Neural progenitor cell (in vitro differentiated cells): ENCODE results near the gene TPTE2. TPM values are rescaled to one million over a fixed set of nuclear protein-coding genes. Genes with fewer than 3 reads are reported as not detected.

Source experiments
- DNase-seq: peaks from one replicate; pipeline ENCODE4 v3.0.0-alpha.2; 2016; ENCODE audit warnings: low spot score
- H2AFZ ChIP-seq: fragments of 200-600 bp; sonication (generic); replicated peaks from 2 replicates; pipeline ENCODE4 v1.6.1; 2016; ENCODE audit warnings: antibody characterized with exemption
- H3F3A ChIP-seq: fragments of 200-600 bp; sonication (generic); 2 replicates; pipeline ENCODE4 v1.6.1; 2016; ENCODE audit warnings: antibody characterized with exemption, low read depth
- H3K27ac ChIP-seq: fragments of 200-600 bp; sonication (generic); 2 replicates; pipeline ENCODE4 v1.5.1; 2016; ENCODE audit warnings: mild to moderate bottlenecking
- H3K27me3 ChIP-seq: fragments of 200-600 bp; sonication (generic); 2 replicates; pipeline ENCODE4 v1.6.1; 2016; ENCODE audit warnings: mild to moderate bottlenecking, moderate library complexity
- H3K36me3 ChIP-seq: fragments of 200-600 bp; sonication (generic); 2 replicates; pipeline ENCODE4 v1.5.1; 2016
- H3K4me1 ChIP-seq: fragments of 200-600 bp; sonication (generic); 2 replicates; pipeline ENCODE4 v1.6.1; 2016; ENCODE audit warnings: mixed run types
- H3K4me2 ChIP-seq: fragments of 200-600 bp; sonication (generic); 2 replicates; pipeline ENCODE4 v1.6.1; 2016
- H3K4me3 ChIP-seq: fragments of 200-600 bp; sonication (generic); 2 replicates; pipeline ENCODE4 v1.5.1; 2016
- H3K79me2 ChIP-seq: fragments of 200-600 bp; sonication (generic); 2 replicates; pipeline ENCODE4 v1.6.1; 2016; ENCODE audit warnings: low read depth
- H3K9ac ChIP-seq: fragments of 200-600 bp; sonication (generic); 2 replicates; pipeline ENCODE4 v1.6.1; 2016
- H3K9me3 ChIP-seq: fragments of 200-600 bp; sonication (generic); 2 replicates; pipeline ENCODE4 v1.5.1; 2016; ENCODE audit warnings: low read depth
- H4K20me1 ChIP-seq: fragments of 200-600 bp; sonication (generic); 2 replicates; pipeline ENCODE4 v1.6.1; 2016; ENCODE audit warnings: low read depth
- H3K27ac Mint-ChIP-seq: 3 replicates; pipeline ENCODE4 v1.8.0; 2021; ENCODE audit warnings: mixed read lengths
- H3K27me3 Mint-ChIP-seq: 2 replicates; pipeline ENCODE4 v1.8.0; 2022; ENCODE audit warnings: low read depth, mild to moderate bottlenecking, inconsistent platforms, moderate library complexity, mixed read lengths; ENCODE audit not compliant: insufficient read depth
- H3K36me3 Mint-ChIP-seq: 3 replicates; pipeline ENCODE4 v1.8.0; 2021; ENCODE audit warnings: mixed read lengths
- H3K4me1 Mint-ChIP-seq: 3 replicates; pipeline ENCODE4 v1.8.0; 2021; ENCODE audit warnings: mixed read lengths
- H3K4me3 Mint-ChIP-seq: 3 replicates; pipeline ENCODE4 v1.8.0; 2021; ENCODE audit warnings: mild to moderate bottlenecking, moderate library complexity, mixed read lengths
- H3K9me3 Mint-ChIP-seq: 3 replicates; pipeline ENCODE4 v1.8.0; 2020; ENCODE audit warnings: mixed read lengths
- EZH2 ChIP-seq: fragments of 200-600 bp; sonication (generic); IDR thresholded peaks from 2 replicates; pipeline ENCODE4 v1.6.1; 2017; ENCODE audit warnings: antibody characterized with exemption, mild to moderate bottlenecking, moderate library complexity
- EZH2phosphoT487 ChIP-seq: fragments of 200-600 bp; sonication (generic); IDR thresholded peaks from 2 replicates; pipeline ENCODE4 v1.6.1; 2017; ENCODE audit warnings: antibody characterized with exemption
- total RNA-seq: library from RNA; depleted of rRNA; stranded (reverse); fragments of >200 nt; gene quantifications from 2 replicates; pipeline ENCODE4 v1.2.3, GENCODE V29; 2015; ENCODE audit warnings: low replicate concordance
- TF ChIP-seq, protein P1 (sequence below): fragments of 200-600 bp; sonication (generic); IDR thresholded peaks from 2 replicates; pipeline ENCODE4 v1.5.1; 2017; ENCODE audit warnings: antibody characterized with exemption, mild to moderate bottlenecking

TPTE2 gene
- total RNA-seq, 1 donor from 2014 or later, result 0.17 TPM

GRCh38 chr13:19382111-19382510 lies 179.2 kb downstream of the TPTE2 start:
- no peaks in the 10 kb centered on the region for H3K36me3 ChIP-seq
- Mint-ChIP-seq H3K4me1 (no peaks in the 10 kb centered on the region), H3K9me3 (peaks cover 33% of the 10 kb centered on the region), H3K27me3 (peaks cover 4% of the 10 kb centered on the region), H3K4me3 (no peak overlapping the region), H3K27ac (no peak overlapping the region), H3K36me3 (no peaks in the 10 kb centered on the region)
- no peaks in the 10 kb centered on the region for H3K4me1 ChIP-seq
- H4K20me1 ChIP-seq, result no peaks in the 10 kb centered on the region
- no peaks in the 10 kb centered on the region for H3K27me3 ChIP-seq
- H3K27ac ChIP-seq, result no peak overlapping the region
- DNase-seq, result no peak
- H3K9me3 ChIP-seq, result no peaks in the 10 kb centered on the region
- no peaks in the 10 kb centered on the region for H3F3A ChIP-seq
- no peak overlapping the region for H2AFZ ChIP-seq
- TF ChIP-seq EZH2, result no peak
- TF ChIP-seq EZH2phosphoT487, result no peak
- TF ChIP-seq, protein P1, sequence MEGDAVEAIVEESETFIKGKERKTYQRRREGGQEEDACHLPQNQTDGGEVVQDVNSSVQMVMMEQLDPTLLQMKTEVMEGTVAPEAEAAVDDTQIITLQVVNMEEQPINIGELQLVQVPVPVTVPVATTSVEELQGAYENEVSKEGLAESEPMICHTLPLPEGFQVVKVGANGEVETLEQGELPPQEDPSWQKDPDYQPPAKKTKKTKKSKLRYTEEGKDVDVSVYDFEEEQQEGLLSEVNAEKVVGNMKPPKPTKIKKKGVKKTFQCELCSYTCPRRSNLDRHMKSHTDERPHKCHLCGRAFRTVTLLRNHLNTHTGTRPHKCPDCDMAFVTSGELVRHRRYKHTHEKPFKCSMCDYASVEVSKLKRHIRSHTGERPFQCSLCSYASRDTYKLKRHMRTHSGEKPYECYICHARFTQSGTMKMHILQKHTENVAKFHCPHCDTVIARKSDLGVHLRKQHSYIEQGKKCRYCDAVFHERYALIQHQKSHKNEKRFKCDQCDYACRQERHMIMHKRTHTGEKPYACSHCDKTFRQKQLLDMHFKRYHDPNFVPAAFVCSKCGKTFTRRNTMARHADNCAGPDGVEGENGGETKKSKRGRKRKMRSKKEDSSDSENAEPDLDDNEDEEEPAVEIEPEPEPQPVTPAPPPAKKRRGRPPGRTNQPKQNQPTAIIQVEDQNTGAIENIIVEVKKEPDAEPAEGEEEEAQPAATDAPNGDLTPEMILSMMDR, result no peak
- H3K4me3 ChIP-seq, result no peak overlapping the region
- H3K4me2 ChIP-seq, result no peak overlapping the region
- H3K79me2 ChIP-seq, result no peaks in the 10 kb centered on the region
- no peak overlapping the region for H3K9ac ChIP-seq

Other genes with a start within 250 kb of the TPTE2 start
- gene MPHOSPH8, start 72.1 kb upstream of the TPTE2 start, total RNA-seq, result 6.4 and 7.0 TPM in 2 replicates
- 77.0 and 87.0 TPM in 2 replicates for gene PSPC1, start 221.4 kb upstream of the TPTE2 start, total RNA-seq